OCI-LY1 (cell line): ENCODE data around the gene RAPGEFL1.

Source experiments
- CTCF ChIP-seq: fragments of 200-600 bp; sonication (generic), shearing (Covaris generic); IDR thresholded peaks from 2 replicates; pipeline ENCODE4 v1.5.1; 2017; ENCODE audit warnings: mild to moderate bottlenecking, antibody characterized with exemption, low read length, moderate library complexity, mixed read lengths
- EZH2 ChIP-seq: fragments of 200-600 bp; sonication (generic), shearing (Covaris generic); IDR thresholded peaks from 2 replicates; pipeline ENCODE4 v1.8.0; 2017; ENCODE audit warnings: borderline replicate concordance, mixed run types, mild to moderate bottlenecking, antibody characterized with exemption, low read length, moderate library complexity, mixed read lengths

DNA sequence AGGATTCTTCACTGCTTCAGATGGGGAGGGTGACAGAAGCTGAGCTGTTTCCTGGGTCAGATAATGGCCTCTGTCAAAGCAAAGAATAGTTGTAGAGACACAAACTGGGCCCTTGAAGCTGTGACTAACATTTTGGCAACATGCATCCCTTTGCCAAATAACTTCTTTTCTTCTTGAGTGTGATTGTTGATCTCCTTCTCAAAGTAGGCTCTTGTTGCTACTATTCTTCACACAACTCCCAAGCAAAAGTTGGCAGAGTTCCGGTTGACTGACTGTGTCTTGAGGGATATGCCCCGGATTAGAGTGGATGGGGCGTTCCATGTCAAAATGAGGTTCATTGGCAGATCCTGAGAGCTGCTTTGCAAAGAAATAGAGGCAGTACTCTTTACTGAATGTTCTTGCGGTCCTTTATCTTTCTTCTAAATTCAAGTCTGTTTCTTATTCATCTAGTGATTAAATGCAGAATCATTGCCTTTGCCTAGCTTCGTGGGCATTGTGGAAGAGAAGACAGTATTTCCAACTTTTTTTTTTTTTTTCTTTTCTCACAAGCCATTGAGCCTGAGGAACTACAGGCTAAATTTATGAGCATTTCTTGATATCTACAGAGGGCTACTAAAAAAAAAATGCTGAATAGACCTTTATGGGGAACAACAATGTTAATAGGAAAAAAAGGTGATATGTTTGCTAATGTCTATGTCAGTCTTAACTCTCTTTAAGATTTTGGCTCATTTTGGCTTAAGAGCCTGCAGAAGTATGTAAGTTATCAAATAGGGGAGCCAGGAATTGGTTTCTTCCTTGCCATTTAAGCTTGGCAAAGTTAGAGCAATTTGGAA is 47.7 kb downstream of the RAPGEFL1 start:
- TF ChIP-seq CTCF = no peak
- TF ChIP-seq EZH2 = no peak
